Choroid plexus epithelial cell (primary cell): ENCODE results near the gene INSR.

ENCODE experiments used
- DNase-seq: peaks from one replicate; pipeline ENCODE4 v3.0.0-alpha.2; 2010; ENCODE audit warnings: low read depth
- H3K4me3 ChIP-seq: 2 replicates; pipeline ENCODE4 v1.5.1; 2011; ENCODE audit warnings: low read depth, mild to moderate bottlenecking, control low read depth, low read length, moderate library complexity
- CTCF ChIP-seq: conservative IDR thresholded peaks from 2 replicates; pipeline ENCODE4 v1.5.1; 2011; ENCODE audit warnings: low read depth, mild to moderate bottlenecking, control low read depth, inconsistent platforms, low read length, moderate library complexity

Gene INSR

GRCh38 chr19:7293762-7294557, at the start of gene INSR:
TSS of gene INSR (minus strand) at chr19:7294414. CDS start at chr19:7293891, 523 bp downstream.
- peak within 1 kb of the TSS; percentile 68 for H3K4me3 ChIP-seq
- DNase-seq, result peak; percentile 91
- no peak for TF ChIP-seq CTCF

DNA sequence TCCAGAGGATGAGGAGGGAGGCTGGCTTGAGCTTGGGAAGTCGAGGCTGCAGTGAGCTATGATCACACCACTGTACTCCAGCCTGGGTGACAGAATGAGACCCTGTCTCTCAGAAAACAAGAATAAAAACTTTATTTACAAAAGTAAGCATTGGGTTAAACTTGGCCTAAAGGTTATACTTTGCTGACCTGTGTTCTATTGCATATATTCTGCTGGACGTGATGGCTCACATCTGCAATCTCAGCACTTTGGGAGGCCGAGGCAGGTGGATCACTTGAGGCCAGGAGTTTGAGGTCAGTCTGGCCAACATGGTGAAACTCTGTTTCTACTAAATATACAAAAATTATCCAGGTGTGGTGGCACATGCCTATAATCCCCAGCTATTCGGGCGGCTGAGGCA, 47.9 kb upstream of the INSR start:
- no peak overlapping the region for H3K4me3 ChIP-seq
- no peak for DNase-seq
- TF ChIP-seq CTCF, result no peak

DNA sequence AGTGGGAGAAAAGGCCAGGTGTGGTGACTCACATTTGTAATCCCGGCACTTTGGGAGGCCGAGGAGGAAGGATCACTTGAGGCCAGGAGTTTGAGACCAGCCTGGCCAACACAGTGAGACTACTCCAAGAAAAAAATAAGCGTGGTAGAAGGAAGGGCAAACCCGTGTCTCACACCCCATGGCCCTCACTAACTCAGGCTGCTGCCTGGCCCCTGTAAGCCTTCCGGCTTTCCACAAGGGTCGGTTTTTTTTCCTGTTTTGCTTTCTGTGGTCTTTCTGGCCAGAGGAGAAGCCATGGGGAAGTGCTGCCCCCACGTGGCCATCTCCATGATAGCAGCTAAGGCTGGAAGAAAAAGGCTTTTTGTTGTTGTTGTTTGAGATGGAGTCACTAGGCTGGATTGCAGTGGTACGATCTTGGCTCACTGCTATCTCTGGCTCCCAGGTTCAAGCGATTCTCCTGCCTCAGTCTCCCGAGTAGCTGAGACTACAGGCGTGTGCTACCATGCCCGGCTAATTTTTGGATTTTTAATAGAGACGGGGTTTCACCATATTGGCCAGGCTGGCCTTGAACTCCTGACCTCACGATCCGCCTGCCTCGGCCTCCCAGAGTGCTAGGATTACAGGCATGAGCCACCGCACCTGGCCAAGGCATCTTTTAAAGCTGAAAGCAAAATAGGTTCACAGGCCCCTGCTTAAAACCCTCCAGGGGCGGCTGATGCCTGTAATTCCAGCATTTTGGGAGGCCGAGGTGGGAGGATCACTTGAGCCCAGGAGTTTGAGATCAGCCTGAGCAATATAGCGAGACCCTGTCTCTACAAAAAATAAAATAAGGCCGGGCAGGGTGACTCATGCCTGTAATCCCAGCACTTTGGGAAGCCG, 47.0 kb upstream of the INSR start:
- H3K4me3 ChIP-seq, result no peak overlapping the region

DNA sequence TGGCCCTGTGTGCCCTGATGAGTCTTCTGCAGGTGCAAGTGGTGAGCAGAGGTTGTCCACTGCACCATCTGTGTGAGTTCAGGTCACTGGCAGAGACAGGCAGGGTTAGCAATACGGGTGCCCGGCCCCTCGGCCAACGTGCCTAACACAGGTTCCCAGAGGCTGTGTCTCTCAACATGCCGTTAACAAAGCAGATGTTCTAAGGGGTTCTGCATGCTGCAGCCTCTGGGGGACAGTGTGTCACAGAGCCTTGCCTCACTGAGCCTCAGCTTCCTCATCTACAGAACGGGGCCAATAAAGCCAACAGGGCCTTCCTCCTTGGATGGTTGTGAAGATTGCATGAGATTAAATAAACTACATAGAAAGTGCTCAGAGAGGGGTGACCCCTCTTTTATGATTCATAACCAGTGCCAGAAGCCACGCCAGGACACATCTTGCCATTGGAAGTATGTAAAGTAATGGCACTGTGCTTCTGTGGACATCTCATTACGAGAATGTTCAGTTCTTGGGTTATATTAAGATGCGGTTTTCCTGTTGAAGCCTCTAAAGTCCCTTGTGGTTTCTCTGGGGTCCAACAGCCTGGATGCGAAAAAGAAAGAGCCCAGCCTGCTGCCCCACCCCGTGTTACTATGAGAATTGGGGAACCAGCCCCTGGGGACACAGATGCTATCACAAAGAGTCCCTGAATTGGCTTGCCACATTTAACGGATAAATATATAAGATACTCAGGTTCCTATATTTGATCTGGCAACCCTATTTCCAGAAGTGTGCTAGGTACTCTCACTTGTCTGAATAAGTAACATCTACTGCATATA, 43.4 kb upstream of the INSR start:
- no peak for TF ChIP-seq CTCF
- DNase-seq, result no peak
- no peak overlapping the region for H3K4me3 ChIP-seq

More for the DNA sequence above, 47.0 kb upstream of the INSR start:
- peak; percentile 81 for DNase-seq
- TF ChIP-seq CTCF, result peak; percentile 95

DNA sequence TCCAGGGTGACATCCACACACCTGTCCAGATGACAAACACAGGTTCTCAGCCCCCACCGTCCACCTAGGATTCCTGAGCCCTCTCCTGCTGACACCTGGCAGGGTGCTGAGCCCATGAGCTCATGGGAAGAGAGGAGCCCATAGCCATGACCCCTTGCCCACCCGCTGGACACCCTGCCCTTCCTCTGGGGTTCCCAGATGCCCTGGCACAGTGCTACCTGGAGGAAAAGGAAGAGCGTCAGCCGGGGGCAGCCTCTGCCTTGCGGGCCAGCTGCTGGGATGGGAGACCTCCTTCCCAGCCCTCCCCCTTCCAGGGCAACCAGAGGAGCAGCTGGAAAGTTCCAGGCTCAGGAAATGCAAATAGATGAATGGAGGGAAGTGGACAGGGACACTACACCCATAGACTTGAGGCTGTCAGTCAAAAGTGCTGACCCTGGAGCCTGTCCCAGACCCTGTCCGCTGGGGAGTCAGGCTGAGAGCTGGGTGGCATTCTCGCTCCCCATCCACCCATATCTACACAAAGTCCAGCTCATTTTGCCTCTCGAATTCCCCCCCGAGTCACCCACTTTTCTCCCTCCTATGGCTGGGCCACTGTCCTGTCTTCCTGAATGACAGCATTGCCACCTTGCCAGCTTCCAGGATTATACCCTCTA, 42.2 kb upstream of the INSR start:
- no peak for TF ChIP-seq CTCF
- no peak overlapping the region for H3K4me3 ChIP-seq
- no peak for DNase-seq
